GM19468 (cell line): ENCODE results near the gene MVD.

Experiments used
- ATAC-seq: cut with Tn5 transposase; IDR thresholded peaks from one replicate; pipeline ENCODE4 v1.9.1; 2021; ENCODE audit warnings: mild to moderate bottlenecking, moderate library complexity, moderate number of reproducible peaks; ENCODE audit not compliant: unreplicated experiment; ENCODE audit errors: extremely low read depth

MVD gene

DNA sequence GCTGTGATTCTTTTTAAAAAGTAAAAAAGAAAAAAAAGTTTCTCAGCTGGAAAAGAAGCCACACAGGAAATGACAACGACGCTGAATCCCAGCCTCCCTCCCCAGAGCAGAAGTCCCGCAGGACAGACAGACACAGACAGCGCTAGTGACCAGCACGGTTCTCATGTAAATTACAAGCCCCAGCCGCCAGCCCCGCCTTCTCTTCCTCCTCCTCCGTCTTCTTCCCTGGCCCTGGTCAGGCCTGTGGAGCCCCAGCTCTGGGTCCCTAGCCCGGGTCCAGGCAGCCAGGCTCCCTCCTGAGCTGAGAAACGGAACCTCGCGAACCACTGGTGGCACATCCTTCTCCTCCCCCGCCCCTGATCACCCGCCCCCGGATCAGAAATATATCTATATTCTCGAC is 31.5 kb downstream of the MVD start:
- ATAC-seq = no peak

DNA sequence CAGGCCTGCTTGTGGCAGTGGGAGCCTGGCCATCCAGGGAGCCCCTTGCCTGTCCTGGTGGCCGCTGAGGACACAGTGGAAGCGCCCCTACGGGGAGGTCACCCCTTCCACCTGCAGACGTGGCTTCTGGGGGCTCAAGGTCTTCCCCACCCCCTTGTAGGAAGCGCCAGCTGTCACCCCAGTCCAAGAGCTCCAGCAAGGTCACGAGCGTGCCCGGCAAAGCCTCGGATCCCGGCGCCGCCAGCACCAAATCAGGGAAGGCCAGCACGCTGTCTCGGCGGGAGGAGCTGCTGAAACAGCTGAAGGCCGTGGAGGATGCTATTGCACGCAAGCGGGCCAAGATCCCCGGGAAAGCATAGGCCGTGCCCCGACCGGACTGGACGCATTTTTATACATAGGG is 31.9 kb downstream of the MVD start:
- ATAC-seq = no peak

DNA sequence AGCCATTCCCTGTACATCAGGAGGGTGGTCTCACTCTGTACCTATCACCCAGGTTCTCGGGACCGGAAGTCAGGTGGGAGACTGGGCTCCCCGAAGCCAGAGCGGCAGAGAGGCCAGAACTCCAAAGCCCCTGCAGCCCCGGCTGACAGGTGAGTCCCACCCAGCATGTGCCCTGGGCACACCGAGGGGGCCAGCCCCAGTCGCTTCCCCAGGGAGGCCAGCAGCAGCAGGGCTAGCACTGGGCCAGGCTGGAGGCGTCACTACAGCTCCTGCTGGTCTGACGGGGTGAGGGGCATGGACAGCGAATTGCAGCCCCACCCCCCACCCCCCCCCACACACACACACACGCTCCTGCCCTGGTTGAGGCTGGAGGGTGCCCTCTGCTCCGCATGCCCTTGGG is 32.5 kb downstream of the MVD start:
- ATAC-seq = no peak

DNA sequence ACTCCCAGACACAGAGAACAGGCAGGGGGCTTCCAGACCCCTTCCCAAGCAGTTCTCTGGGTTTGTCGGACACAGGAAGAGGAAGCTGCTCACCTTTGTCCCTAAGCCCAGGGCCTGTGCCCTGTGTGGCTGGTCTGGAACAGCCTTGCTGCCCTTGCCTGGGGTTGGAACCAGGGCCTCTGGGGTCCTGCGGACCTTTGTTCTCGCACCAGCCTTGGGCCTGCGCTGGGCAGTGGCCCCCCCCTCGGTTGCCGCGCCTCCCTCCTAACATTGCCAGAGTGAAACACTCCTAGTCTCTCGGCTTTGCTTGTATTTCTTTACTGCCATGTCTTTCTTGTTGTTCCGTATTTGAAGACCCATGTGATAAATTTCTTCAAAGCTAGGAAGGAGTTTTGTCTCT is 33.1 kb downstream of the MVD start:
- no peak for ATAC-seq

DNA sequence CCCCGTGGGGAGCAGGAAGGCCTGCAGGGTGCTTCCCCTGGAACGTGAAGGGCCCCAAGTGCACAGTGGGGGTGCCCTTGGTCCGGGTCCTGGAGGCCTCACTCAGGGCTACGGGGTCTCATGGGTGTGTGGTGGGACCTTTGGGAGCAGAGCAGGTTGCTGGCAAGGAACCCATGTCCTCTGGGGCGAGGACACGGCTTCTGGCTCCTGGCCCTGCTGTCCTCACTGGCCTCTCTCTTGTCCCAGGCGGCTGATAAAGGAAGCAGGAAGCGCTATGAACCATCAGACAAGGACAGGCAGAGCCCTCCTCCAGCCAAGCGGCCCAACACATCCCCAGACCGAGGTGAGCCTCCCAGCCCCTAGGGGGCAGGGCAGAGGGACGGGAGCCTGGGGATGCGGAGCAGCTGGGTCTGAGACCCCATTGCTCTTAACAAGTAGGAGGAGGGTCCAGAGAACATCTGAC is 34.3 kb downstream of the MVD start:
- no peak for ATAC-seq

DNA sequence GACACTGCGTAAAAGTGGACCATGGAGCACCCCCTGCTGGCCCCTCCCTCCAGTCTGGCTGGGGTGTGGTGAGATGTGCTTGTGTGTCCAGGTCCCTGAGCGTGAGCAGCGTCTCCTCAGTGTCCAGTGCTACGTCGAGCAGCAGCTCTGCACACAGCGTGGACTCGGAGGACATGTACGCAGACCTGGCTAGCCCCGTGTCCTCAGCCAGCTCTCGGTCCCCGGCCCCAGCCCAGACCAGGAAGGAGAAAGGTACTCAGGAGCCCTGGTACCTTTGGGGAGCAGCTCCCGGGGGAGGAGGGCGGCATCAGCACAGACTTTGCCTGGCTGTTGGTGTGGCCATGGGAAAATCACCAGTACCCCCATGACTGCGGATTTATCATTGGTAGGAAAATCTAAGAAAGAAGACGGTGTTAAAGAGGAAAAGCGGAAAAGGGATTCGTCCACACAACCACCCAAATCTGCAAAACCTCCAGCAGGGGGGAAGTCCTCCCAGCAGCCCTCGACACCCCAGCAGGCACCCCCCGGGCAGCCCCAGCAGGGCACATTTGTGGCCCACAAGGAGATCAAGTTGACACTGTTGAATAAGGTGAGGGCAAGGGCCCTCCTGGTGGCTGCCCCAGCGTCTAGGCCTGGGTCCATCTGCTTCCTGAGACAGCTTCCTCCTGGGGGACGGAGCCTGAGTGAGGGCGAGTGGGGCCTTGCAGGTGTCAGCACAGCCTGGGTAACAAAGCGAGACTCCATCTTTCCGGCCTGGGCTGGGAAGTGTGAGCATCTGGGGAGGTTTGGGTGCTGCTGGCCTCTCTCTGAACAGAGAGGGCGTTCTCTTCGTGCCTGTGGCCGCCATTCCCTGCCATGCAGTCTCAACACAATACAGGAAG is 35.1 kb downstream of the MVD start:
- ATAC-seq = no peak

DNA sequence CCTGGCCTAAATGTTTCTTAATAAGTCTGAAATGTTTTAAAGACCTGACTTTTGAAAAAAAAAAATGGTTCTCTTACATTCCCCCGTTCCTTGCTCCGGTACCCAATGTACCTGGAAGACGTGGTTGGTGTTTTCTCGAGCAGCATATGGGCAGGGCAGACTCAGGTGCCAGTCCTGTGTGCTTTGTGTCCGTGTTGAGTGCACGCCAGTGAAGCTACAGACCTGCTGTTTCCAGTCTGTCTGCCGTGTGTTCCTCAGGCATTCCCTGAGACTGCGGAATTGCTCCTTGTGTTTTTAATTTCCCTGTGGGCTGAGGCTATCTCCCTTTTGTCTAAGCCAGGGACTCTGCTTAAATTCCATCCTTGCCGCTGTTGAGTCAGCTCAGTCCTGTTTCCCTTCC is 36.2 kb downstream of the MVD start:
- ATAC-seq = no peak

DNA sequence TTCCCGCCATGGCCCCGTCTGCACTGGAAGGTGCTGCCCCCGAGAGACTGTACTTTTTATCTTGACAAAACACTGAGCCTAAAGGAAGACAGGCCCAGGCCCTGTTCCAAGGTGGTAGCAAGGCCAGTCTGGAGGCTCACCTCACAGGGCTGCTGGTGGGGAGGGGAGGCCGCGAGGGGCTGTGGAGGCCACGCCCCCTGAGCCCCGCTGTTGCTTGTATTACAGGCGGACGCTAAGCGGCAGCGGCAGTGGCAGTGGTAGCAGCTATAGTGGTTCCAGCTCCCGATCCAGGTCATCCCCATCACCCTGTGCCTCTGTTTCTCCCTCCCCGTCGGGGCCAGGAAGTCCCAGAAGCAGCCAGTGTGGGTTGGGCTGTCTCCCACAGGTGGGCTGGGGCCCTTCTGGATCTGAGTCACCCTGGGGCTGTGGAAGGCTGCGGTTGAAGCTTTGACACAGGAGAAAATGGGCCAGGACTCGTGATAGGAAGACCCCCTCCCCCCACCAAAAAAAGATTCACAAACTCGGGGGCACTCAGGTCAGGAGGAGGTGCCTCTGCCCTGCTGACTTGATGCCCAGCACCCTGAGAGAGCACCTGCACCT is 37.8 kb downstream of the MVD start:
- no peak for ATAC-seq

DNA sequence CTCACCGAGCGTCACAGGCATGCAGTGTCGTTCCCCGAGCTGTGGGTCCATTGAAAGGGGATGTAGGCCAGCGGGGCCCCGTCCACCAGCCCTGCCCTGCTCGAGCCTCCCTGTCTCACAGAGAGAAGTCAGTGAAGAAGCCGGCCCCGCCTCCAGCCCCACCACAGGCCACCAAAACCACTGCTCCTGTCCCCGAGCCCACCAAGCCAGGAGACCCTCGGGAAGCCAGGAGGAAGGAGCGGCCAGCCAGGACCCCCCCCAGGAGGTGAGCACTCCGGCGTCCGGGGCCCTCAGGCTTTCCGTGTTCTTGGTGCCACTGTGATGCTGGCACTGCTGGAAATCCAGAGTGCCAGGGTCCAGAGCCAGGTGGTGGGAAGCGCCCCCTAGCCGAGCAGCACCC is 38.4 kb downstream of the MVD start:
- ATAC-seq = no peak

DNA sequence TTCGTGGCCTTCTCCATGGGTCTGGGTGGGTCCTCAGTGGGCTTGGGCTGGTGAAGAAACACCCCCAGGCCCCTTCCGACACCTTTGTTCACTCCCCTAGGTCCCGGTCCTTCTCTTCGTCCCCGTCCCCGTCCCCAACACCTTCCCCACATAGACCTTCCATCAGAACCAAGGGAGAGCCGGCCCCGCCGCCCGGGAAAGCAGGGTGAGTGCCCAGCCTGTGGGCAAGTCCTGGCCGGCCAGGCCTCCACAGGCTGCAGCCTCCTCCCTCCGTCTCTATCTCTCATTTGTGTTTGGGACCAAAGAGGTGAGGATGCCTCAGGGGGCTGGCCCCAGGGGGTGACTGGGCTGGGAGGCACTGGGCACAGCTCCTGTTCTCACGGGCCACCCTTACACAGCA is 39.0 kb downstream of the MVD start:
- no peak for ATAC-seq

DNA sequence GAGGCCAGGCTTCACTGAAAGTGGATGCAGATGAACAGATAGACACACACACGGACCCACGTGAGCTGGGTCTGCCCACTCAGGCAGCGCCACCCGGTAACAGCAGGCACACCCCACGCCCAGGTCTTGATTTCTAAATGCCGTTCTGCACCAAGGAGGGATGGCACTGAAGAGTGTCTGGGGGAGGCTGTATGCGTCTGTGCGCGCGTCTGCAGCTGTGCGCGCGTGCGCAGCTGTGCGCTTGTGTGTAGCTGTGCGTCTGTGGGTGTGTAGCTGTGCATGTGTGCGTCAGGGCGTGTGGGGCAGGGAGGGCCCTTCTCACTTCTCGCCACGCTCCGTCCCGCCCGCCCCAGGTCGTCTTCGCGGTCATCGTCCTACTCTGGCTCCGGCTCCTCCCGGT is 40.0 kb downstream of the MVD start:
- no peak for ATAC-seq

DNA sequence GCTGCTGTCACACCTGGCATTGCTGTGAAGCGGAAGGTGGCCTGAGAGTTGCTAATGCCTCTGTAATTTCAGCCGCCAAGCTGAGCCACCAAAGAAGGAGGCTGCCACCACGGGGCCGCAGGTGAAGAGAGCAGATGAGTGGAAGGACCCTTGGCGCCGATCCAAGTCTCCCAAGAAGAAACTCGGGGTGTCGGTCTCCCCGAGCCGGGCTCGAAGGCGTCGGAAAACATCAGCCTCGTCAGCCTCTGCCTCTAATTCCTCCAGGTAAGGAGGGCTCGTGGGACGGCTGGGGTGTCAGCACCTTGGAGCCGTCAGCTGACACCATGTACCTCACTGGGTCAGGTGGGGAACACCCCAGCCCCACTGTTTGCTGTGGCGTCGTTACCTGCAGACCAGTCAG is 40.8 kb downstream of the MVD start:
- no peak for ATAC-seq

DNA sequence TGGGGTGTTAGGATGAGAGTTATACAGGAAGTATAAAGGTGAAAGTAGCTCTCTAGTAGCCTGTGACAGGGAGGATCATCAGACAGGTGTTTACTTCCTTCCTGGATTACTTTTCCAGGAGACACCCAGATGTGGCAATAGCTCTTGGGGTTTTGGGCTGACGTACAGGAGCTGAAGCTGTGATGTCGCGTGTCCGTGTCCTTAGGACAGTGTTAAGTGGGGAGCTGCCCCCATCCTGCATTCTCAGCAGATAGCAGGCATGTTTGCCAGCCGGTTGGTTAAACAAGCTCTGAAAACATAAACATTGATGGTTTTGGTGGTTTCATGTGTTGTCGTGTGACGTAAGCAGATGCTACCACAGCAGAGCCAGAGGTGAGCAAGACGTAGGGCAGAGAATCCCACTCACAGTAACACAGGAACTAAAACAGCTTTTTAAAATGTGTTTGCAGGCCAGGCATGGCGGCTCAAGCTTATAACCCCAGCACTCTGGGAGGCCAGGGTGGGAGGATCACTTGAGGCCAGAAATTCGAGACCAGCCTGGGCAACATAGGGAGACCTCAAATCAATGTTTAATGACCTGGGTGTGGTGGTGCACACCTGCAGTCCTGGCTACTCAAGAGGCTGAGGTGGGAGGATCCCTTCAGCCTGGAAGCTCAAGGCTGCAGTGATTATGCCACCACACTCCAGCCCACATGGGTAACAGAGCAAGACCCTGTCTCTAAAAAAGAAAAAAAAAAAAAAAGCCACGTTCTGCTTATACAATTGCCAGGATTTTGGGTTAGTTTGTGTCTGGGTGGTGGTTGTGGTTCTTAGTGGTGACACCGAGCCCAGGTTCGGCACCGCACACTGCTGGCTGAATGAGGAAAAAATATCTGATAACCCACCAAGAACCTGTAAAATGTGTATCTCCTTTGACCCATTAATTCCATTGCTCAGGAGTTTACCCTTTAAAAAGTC is 42.8 kb downstream of the MVD start:
- ATAC-seq = no peak

DNA sequence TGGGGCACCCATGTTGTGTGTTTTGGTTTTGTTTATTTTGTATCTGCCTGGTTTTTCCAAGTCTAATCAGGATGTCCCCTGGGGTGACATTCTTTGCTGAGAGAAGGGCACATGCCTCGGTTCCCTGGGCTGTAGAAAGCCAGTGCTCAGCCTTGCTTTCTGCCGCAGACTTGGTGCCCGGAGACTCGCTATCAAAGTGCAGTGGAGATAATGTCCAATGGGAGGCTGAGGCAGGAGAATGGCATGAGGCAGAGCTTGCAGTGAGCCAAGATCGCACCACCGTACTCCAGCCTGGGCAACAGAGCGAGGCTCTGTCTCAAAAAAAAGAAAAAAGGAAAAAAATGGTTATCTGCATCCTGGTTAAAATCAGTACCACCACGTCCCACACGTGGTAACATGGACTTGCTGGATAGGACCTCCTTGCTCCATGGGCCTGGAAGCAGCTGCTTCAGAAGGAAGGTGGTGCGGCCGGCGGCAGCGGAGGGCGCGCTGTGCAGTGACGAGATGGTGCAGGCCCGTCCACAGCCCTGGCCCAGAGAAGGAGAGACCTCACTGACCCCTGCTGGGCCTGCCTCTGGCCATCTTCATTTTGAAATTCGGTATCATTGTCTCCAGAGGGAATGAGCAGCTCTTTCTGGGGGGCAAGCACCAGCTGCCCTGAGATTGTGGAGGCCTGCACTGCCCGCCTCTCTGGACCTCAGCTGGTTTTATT is 43.8 kb downstream of the MVD start:
- ATAC-seq = no peak

DNA sequence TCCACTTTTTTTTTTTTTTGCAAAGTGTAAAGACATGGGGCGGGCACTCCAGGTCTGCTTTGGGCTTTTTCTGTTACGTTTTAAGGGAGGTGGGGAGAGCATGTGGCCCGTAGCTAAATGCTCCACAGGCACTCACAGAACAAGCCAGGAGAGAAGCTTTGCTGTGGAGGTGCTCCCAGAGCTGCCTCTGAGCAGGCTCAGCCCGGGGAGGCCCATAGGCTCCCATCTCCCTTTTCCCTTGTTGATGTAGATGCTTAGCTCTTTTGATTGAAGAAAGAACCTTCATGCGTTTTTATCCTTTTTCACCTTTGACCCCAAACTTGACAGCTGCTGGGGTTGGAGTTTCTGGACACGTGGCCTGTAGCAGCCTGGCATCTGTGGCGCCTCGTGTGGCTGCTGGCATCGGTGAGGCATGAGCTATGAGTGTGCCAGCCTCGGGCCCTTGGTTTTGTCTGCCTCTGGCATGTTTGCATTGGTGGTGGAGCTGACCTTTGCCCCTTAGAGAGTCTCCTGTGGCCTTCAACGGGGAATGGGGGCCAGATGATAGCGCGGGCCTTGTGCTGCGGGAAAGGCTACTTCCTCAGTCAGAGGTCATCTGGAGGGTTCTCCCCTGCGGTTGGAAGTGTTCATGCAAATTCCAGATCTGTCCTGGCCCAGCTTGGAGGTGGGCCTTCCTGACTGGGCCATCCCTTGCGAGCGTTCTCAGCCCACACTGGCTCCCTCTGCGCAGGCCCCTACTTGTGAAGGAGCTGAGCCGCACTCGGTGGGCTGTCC is 44.5 kb downstream of the MVD start:
- no peak for ATAC-seq

DNA sequence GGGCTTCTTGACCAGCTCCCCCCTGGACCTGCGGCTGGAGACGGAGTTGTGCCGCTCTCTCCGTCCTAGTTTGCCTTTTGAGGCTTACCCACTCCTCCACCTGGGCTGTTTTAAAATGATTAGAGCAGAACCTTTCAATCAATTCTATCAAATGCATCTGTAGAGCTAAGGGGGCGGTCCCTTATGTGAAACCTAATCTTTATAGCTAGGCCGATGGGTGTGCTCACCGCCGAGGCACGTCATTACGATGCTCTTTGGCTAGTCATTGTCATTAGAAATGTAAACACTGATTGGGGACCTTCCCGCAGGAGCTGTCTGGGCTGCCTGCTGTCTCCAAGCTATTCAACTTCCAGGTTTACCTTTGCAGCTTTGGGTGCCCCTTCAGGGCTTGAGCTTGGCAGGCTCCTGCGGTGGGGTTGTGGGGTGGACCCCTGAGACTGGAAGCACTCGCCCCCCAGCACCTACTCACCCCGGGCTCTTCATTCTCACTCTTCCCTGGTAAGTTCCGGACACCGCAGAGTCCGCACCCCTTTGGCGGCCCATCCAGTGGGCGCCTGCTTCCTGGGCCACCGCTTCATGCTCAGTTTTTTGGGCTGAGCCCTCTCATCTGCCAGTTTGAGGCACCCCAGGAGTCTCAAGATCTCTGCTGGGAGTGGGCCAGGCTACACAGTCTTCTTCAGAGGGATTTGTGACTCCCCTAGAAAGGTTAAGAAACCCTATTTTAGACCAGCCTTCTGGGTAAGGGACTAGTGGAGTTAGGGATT is 45.4 kb downstream of the MVD start:
- no peak for ATAC-seq

DNA sequence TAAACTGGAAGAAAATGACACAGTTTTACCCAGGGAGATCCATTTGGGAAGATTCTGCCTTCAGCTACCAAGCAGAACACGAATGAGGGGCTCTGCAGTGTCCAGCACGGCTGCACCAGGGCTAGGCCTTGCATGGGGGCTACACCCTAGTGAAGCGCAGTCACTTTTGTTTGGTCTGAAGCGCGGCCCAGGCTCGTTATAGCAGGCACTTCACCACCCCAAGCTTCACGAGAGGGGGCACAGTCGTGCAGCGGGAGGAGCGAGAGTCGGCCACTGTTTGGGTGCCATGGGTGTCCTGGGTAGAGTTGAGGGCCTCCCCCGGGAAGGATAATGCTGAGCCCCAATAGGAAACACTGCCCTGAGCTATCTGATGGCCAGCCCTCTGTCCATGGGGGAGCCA is 46.2 kb downstream of the MVD start:
- no peak for ATAC-seq

DNA sequence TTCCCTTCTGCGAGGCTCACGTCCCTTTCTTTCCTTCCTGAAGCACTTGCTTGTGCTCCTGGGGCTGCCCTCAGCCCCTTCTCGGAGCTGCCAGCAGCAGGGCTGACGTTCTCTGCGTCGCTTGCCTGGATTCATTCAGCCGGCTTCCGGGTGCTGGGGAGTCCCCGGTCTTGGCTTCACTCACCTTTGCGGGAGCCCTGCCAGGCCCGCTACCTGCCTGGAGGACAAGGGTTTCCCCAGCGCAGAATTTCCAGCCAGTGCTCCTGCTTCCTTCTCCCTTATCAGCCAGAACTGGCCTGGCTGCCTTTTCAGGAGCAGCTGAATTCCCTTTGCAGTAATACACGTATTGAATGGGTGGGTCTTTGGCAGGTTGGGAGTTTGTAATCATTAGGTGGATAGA is 46.6 kb downstream of the MVD start:
- ATAC-seq = no peak
